ENCODE data around the gene LRCH4. TPM values are rescaled to one million over a fixed set of nuclear protein-coding genes. Genes with fewer than 3 reads are reported as not detected.

Gene LRCH4, protein sequence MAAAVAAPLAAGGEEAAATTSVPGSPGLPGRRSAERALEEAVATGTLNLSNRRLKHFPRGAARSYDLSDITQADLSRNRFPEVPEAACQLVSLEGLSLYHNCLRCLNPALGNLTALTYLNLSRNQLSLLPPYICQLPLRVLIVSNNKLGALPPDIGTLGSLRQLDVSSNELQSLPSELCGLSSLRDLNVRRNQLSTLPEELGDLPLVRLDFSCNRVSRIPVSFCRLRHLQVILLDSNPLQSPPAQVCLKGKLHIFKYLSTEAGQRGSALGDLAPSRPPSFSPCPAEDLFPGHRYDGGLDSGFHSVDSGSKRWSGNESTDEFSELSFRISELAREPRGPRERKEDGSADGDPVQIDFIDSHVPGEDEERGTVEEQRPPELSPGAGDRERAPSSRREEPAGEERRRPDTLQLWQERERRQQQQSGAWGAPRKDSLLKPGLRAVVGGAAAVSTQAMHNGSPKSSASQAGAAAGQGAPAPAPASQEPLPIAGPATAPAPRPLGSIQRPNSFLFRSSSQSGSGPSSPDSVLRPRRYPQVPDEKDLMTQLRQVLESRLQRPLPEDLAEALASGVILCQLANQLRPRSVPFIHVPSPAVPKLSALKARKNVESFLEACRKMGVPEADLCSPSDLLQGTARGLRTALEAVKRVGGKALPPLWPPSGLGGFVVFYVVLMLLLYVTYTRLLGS
- total RNA-seq = 34.2 and 58.7 TPM in 2 replicates

DNA sequence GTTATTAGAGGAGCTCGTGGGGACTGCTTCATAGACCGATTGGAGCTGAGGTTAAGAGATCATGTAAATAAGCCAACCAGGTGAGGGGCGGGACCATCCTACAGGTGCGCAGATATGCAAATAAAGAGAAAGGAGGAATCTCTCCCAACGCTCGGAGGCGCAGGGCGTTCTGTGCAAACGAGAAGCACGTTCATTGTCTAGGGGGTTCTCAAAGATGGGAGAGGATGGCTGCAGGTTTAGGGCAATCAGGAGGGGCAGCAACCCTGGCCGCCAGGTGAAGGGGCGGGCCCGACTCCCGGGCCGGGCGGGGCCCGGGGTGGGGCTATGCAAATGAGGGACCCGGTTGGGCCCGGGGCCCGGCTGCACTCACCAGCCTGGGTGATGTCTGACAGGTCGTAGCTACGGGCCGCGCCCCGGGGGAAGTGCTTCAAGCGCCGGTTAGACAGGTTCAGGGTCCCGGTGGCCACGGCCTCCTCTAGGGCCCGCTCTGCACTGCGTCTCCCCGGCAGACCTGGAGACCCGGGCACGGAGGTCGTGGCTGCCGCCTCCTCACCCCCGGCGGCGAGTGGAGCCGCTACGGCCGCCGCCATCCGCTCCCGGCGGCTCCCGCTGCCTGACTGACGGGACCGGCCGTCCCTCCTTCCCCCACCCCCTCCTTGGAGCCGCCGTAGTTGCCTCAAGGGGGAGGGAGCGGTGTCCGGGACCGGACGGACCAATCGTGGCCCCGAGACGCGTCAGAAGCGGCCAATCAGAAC, at the start of gene LRCH4:
TSS of gene LRCH4 (minus strand) at position 619 of the 755 bp plus-strand sequence. CDS start at position 590, 29 bp downstream.

DNA sequence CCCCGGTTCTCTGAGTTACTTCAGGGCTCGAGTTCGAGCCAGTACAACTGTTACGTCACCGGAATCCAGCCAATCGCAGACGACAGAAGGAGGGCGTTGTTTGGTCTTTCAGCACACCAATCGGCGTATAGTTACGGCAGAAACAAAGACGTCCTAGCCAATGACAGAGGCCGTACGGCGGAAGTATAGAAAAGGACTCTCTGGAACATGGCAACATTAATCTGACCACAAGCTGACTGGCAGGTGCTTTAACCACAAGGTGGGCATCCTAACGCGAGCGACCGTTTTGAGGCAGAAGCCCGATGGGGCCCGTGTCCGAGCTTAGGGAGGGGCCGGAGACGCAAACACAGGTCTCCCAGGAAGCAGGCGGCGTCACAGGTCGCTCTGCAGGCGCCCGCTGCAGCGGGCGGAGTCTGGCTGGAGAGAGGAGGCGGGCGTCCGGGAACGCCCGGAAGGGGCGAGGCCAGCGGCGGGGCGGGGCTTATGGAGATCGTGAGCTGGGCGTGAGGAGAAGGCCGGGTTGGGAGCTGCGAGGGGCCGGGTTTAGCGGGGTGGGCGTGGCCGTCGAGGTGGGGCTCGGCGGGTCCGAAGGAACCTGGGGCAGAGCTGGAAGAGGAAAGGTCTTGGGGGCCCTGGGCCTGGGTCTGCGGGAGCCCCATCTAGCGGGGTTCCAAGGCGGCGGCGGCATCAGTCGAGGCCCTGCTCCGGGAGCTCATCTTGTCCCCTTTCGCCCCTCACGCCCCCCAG, 26.2 kb upstream of the LRCH4 start, which contains the start of gene MOSPD3:
TSS of gene MOSPD3 (plus strand) at position 558 of the 747 bp plus-strand sequence. CDS start 252 bp downstream, outside the sequence.

DNA sequence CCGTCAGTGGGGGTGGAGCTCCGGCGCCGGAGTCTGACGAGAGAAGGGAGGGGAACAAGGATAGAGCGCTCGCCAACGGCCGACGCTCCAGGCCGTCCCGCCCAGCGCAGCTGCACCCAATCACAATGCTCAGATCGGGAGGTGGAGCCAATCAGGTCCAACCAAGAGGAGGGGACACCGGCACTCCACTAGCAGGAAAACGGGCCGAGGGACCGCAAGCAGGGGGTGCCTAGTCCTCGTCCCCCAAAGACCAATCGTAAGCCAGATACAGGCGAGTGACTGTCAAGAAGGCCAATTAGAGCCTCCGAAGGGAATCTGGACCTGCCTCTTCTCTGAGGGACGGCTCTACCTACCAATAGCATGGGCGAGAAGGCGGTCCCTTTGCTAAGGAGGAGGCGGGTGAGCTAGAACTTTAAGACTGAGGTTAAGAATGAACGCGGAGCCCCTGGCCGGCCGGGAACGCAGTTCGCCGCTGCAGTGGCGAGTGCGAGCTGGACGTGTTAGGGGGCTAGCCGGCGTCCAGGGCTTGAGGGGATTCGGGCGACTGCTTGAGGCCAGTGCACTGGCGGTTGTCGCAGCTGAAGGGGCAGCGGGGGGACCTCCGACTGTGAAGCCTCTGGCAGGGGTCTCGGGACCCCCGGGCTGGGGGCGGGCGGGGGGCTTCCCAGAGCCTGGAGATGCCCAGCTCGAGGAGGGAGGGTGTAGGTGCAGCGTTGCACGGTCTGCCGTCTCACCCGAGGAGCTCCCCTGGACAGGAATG, 517 bp upstream of the LRCH4 start, which contains the start of gene FBXO24:
TSS of gene FBXO24 (plus strand) at position 63 of the 760 bp plus-strand sequence. CDS start at position 361, 298 bp downstream.

DNA sequence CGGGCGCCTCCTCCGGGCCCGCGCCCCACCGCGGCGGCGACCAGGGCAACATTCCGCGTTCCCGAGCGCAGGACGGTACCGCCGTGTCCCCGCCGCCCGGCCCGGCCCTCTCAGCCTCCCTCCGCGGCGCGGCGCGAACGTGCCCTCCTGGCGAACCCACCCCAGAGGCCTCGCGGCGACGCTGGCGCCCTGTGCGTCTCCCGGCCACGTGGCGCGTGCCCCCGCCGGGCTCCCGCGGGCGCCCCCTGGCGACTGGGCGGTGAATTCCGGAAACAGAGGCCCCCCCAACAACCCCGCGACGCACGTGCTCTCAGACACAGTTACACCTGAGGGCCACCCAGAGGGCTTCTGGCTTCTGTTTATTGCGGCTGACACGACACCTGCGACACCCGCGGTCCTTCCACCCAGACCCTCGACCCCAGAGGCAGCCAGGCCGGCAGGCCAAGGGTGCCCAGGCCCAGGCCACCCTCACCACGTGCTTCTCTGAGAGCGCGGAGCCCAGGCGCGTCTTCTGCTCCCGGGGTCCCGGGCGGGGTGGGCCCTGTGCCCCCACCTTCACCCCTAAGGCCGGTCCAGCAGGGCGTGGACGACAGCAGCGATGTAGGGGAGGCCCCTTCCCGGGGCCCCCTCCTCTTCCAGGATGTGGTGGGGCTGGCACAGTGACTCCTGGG, 12.1 kb downstream of the LRCH4 start, which contains the start of gene SAP25:
TSS of gene SAP25 (minus strand) at position 210 of the 671 bp plus-strand sequence. CDS start at position 52, 158 bp downstream.

DNA sequence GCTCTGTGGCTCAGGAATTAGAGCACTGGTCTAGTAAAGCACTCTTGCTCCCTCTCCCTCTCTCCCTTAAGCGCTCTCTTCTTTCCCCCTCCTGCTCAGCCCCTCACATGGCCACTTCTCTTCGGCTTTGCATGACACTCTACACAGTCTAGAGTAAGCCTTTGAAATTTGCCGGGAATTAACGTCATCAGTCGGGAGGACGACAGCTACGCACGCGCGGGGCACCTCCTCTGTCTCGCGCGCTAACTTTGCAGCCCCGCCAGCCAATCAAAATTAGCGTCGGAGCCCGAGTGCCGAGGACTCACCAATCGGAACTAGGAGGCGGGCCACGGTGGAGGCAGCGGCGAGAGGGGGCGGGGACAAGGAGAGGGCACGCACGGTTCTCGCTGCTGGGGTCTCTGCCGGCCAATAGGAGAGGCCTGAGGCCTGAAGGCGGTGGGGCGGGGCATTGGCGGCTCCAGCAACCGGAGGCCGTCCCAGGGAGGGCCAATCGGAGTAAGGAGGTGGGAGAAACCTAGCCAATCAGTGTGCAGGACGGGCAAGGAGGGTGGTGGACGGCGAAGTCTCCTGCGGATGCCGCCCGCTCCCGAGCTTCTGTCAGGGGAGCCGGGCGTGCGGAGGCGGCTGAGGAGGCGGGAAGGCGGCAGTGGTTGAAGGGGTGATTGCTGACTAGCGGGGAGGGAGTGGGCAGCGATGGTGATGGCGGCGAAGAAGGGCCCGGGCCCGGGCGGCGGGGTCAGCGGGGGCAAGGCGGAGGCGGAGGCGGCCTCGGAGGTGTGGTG, 47.1 kb downstream of the LRCH4 start, which contains the start of gene AGFG2:
TSS of gene AGFG2 (plus strand) at position 550 of the 782 bp plus-strand sequence. CDS start at position 694, 144 bp downstream.

Other genes starting within 250 kb of the LRCH4 start
- 9.1 and 10.4 TPM in 2 replicates for gene PILRB, start 228.0 kb downstream of the LRCH4 start, total RNA-seq
- gene PILRA, start 212.6 kb downstream of the LRCH4 start, total RNA-seq = under 0.01 TPM in 1 of 2 replicates, not detected in the other
- 0.30 and 0.50 TPM in 2 replicates for gene ZCWPW1, start 157.4 kb downstream of the LRCH4 start, total RNA-seq
- 29.9 and 31.5 TPM in 2 replicates for gene MEPCE, start 156.3 kb downstream of the LRCH4 start, total RNA-seq
- 46.5 and 62.0 TPM in 2 replicates for gene PPP1R35, start 149.6 kb downstream of the LRCH4 start, total RNA-seq
- gene SPACDR, start 121.9 kb downstream of the LRCH4 start, total RNA-seq = 1.8 and 2.7 TPM in 2 replicates
- 47.4 and 52.5 TPM in 2 replicates for gene TSC22D4, start 106.9 kb downstream of the LRCH4 start, total RNA-seq
- gene NYAP1, start 102.2 kb downstream of the LRCH4 start, total RNA-seq = 1.8 and 3.9 TPM in 2 replicates
- gene AGFG2, start 46.9 kb downstream of the LRCH4 start, total RNA-seq = 9.1 and 16.0 TPM in 2 replicates
- 0.34 and 1.2 TPM in 2 replicates for gene SAP25, start 12.2 kb downstream of the LRCH4 start, total RNA-seq
- gene FBXO24, start 199 bp upstream of the LRCH4 start, total RNA-seq = 0.50 and 1.0 TPM in 2 replicates
- gene PCOLCE, start 16.2 kb upstream of the LRCH4 start, total RNA-seq = 396 and 411 TPM in 2 replicates
- gene MOSPD3, start 26.4 kb upstream of the LRCH4 start, total RNA-seq = 17.2 and 21.4 TPM in 2 replicates
- 0.17 and 0.30 TPM in 2 replicates for gene TFR2, start 55.4 kb upstream of the LRCH4 start, total RNA-seq
- not detected in 2 replicates for gene ACTL6B, start 70.3 kb upstream of the LRCH4 start, total RNA-seq
- 283 and 322 TPM in 2 replicates for gene GNB2, start 87.6 kb upstream of the LRCH4 start, total RNA-seq
- gene GIGYF1, start 108.1 kb upstream of the LRCH4 start, total RNA-seq = 9.2 and 11.8 TPM in 2 replicates
- gene POP7, start 120.0 kb upstream of the LRCH4 start, total RNA-seq = 56.2 and 63.2 TPM in 2 replicates
- gene EPO, start 134.3 kb upstream of the LRCH4 start, total RNA-seq = not detected in 2 replicates
- not detected in 2 replicates for gene ZAN, start 147.5 kb upstream of the LRCH4 start, total RNA-seq
- gene EPHB4, start 241.4 kb upstream of the LRCH4 start, total RNA-seq = 42.2 and 46.8 TPM in 2 replicates

Data from bronchus fibroblast of lung (primary cell).